Measurements from ENCODE around the gene FOXN4. TPM values are rescaled to one million over a fixed set of nuclear protein-coding genes. Genes with fewer than 3 reads are reported as not detected.

Gene FOXN4
- total and polyA plus RNA-seq, 2 of the 13 experiments (the other 11 are each of a cell fraction or from before 2014, with no cell fraction given): 0.11 TPM; not detected in 1

GRCh38 chr12:109277899-109278762, 31.0 kb downstream of the FOXN4 start (continued):
- TF ChIP-seq LBX2 (CRISPR knock-in tag; IDR thresholded peaks at IDR 0.05; ENCODE audit: borderline replicate concordance): no peak
- TF ChIP-seq NFKBIZ (CRISPR knock-in tag; IDR thresholded peaks at IDR 0.05): peak; percentile 54; the same call in 1 of the 2 replicates
- no peak for TF ChIP-seq FUBP1 (CRISPR knock-in tag; IDR thresholded peaks at IDR 0.05; ENCODE audit: borderline replicate concordance)
- TF ChIP-seq ZBTB34 (CRISPR knock-in tag; IDR thresholded peaks at IDR 0.05): peak; percentile 82
- TF ChIP-seq JDP2 (CRISPR knock-in tag; IDR thresholded peaks at IDR 0.05; ENCODE audit: borderline replicate concordance): no peak
- TF ChIP-seq TOPORS (CRISPR knock-in tag; IDR thresholded peaks at IDR 0.05): no peak
- TF ChIP-seq MNT (IDR thresholded peaks at IDR 0.05): no peak
- TF ChIP-seq SMARCE1 (IDR thresholded peaks at IDR 0.05; ENCODE audit: borderline replicate concordance): no peak
- TF ChIP-seq ZBED4 (CRISPR knock-in tag; IDR thresholded peaks at IDR 0.05; ENCODE audit: borderline replicate concordance): no peak
- TF ChIP-seq ZKSCAN8 (CRISPR knock-in tag; IDR thresholded peaks at IDR 0.05; ENCODE audit: borderline replicate concordance): 0 out of 2 replicates have a peak, but pooled peaks have one; percentile 57
- no peak for TF ChIP-seq ZSCAN30 (CRISPR knock-in tag; IDR thresholded peaks at IDR 0.05)
- TF ChIP-seq SP4 (CRISPR knock-in tag; IDR thresholded peaks at IDR 0.05): no peak; the same call in 1 of the 2 replicates
- TF ChIP-seq MAX (IDR thresholded peaks at IDR 0.05): peak; percentile 45
- TF ChIP-seq BRD4 (CRISPR knock-in tag; IDR thresholded peaks at IDR 0.05): no peak
- no peak for TF ChIP-seq SP140L (CRISPR knock-in tag; IDR thresholded peaks at IDR 0.05; ENCODE audit: borderline replicate concordance)
- TF ChIP-seq ZNF180 (CRISPR knock-in tag; IDR thresholded peaks at IDR 0.05; ENCODE audit: borderline replicate concordance, low read depth): no peak
- TF ChIP-seq ZNF576 (CRISPR knock-in tag; IDR thresholded peaks at IDR 0.05): no peak
